Omental fat pad (tissue), 4 donors: ENCODE results near the gene CREB3L1. TPM values are rescaled to one million over a fixed set of nuclear protein-coding genes. Genes with fewer than 3 reads are reported as not detected.

ENCODE experiments used
- ATAC-seq: fragments of 150-250 bp; one replicate; pipeline ENCODE4 v1.9.1; 2016; ENCODE audit warnings: mild to moderate bottlenecking, moderate library complexity; ENCODE audit not compliant: low FRiP score
- DNase-seq: peaks from one replicate; pipeline ENCODE4 v3.0.0-alpha.2; 2019; ENCODE audit warnings: low spot score
- CTCF ChIP-seq, 3 donors: fragments of 450-650 bp; IDR thresholded peaks; one replicate each; pipeline ENCODE4 v1.5.1; 2016 to 2017; ENCODE audit warnings: antibody characterized with exemption in 3 of 3, mild to moderate bottlenecking in 3 of 3, moderate library complexity in 2 of 3
- total RNA-seq, 4 donors: library from RNA; depleted of rRNA; stranded (reverse); fragments of >200 nt; gene quantifications; one replicate each; pipeline ENCODE4 v1.1.0, GENCODE V29; 2016

CREB3L1 gene
- total RNA-seq, 4 donors from 2014 or later = 0.94 to 8.7 (median 2.8) TPM

DNA sequence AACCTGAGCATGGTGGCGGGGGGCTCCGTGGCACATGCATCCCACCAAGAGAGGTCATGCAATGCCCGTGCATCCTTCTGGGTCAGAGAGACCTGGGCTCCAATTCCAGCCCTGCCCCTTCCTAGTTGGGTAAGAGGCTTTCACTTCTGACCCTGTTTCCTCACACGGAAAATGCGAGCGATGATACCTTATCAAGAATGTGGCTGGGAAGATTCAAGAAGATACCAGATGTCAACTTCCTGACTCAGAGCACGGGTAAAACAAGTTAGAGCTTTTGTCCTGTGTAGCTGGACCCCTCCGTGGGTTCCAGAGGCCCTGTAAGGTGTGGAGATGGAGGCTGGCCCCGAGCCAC lies 61.1 kb downstream of the CREB3L1 start:
- TF ChIP-seq CTCF (IDR thresholded peaks at IDR 0.05) = no peak
- no peak for ATAC-seq

DNA sequence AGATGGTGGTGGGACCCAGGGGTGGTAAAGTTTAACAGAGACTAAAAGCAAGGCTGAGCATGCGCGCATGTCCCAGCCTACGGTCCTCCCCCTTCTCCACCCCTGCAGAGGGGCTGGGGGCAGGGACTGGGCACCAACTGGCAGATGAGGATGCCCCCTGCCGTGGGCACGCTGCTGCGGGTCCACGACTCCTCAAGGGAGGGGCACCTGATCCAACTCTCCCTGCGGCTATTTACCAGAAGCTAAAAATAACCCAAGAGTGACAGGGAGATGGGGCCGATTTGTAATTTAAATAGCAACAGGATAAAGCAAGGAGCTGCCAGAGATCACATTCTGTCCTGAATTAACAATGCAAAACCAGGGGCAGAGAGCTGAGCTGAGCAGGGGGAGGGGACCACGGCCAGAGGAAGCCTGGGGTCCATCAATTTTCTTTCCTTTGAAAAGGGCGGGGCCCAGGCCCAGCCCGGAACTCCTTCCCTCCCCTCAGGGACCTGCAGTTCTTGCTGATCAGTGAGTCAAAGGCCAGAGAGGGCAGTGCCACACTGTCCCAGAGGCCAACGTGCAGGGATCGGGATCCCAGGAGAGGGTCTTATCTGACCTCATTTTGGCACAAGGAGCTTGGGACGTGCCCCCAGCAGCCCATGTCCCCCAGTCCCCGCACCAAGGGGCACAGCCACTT lies 61.7 kb downstream of the CREB3L1 start:
- ATAC-seq = no peak

More for the DNA sequence above, 61.1 kb downstream of the CREB3L1 start:
- no peak for DNase-seq

DNA sequence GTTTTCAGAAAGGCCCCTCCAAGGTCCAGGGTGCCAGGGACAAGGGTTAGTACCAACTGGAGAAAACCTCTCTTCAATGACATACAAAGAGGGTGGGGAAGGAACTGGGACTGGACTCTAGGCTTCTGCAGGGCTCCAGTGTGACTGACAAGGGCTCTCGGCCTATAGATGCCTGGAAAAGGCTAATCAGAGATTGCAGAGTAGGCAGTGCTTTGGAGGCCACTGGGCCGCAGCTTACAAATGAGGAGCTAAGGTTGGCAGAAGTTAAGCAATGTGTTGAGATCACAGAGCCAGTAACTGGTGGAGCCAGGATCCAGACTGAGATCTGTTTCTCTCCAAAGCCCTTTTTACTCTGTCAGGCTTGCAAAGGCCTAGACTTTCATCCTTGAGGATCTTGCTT lies 62.4 kb downstream of the CREB3L1 start:
- ATAC-seq = peak; percentile 29
- DNase-seq = no peak
- TF ChIP-seq CTCF (IDR thresholded peaks at IDR 0.05) = no peak

More for the DNA sequence above, 61.7 kb downstream of the CREB3L1 start:
- TF ChIP-seq CTCF (IDR thresholded peaks at IDR 0.05) = no peak
- DNase-seq = no peak

DNA sequence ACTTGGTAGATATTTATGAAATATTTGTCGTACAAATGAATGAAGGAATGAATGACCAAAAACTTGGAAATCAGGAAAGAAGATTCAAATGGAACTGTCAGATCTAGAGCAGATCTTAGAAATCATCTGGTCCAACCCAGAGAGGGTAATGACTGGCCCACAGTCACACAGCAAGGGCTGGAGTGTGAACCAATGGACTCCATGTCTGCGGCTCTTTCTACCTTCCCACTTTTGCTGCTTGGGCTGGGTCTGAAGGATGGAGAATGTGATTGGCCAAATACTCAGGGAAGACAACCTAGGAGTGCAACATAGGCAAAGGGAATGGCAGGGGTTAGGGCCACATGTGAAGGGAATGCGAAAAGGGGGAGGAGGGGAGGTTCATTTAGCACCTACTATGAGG lies 64.0 kb downstream of the CREB3L1 start:
- no peak for TF ChIP-seq CTCF (IDR thresholded peaks at IDR 0.05)
- ATAC-seq (no peak), DNase-seq (no peak)

DNA sequence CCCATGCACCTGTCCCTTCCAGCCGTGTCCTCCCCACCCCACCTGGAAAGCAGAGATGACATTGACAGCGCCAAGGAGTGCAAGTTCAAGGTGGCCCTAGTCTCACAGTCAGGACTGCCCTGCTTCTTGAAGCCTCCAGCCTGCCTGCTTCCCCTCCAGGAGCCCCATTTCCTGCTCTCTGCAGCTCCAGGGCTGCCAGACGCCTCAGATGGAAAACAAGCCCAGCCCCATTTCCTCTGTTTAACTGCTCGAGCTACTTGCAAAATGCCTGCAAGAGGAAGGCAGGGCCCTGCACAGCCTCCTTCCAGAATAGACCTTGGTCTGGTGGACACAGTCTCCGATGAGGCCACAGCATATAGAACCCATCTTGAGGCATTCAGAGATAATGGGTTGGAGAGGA lies 64.8 kb downstream of the CREB3L1 start:
- ATAC-seq (no peak), DNase-seq (no peak)
- no peak for TF ChIP-seq CTCF (IDR thresholded peaks at IDR 0.05)

GRCh38 chr11:46343520-46343919 lies 66.1 kb downstream of the CREB3L1 start:
- DNase-seq (no peak), ATAC-seq (no peak)
- TF ChIP-seq CTCF (IDR thresholded peaks at IDR 0.05) = no peak

GRCh38 chr11:46345131-46345597 lies 67.7 kb downstream of the CREB3L1 start:
- DNase-seq (no peak), ATAC-seq (no peak)
- no peak for TF ChIP-seq CTCF (IDR thresholded peaks at IDR 0.05)
